ENCODE data around the gene DVL1. TPM values are rescaled to one million over a fixed set of nuclear protein-coding genes. Genes with fewer than 3 reads are reported as not detected.

Gene DVL1
- total RNA-seq, 6 experiments from 2014 or later: 73.8 to 96.6 (median 74.5) TPM

DNA sequence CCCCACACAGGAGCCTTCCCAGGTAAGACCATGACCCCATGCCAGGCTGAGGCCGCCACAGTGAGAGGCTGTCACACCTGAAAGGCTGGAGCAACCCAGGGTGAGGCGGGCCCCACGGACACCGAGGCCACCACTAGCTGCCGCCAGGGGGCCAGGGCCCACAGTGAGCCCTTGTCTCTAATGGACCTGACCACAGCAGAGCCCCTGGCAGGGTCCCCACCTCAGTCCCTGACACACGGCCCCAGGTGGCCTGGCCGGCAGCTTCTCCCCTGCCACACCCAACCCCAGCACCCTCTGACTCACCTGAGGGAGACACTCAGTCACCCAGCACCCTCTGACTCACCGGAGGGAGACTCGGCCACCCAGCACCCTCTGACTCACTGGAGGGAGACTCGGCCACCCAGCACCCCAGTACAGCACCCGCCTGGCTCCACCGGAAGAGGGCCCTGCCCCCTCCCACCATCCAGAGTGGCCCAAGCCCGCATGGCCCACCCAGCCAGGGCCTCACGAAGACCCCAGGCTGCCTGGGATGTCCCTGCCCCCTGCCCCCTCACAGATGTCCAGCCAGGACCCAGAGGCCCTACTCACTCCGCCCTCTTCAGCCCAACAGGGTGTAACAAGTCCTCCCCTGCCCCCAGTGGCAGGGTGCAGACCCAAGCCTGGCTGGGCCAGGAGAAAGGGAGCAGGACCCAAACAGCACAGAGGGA lies 4.4 kb downstream of the DVL1 start:
- H3K27ac Mint-ChIP-seq: peak overlapping the region; percentile 89
- peak overlapping the region; percentile 64 for H3K4me3 Mint-ChIP-seq
- peaks cover 29% of the 10 kb centered on the region for H3K4me1 Mint-ChIP-seq (ENCODE audit: low read depth)
- no peaks in the 10 kb centered on the region for H3K9me3 Mint-ChIP-seq
- peak; percentile 87 for DNase-seq
- TF ChIP-seq, protein P1, sequence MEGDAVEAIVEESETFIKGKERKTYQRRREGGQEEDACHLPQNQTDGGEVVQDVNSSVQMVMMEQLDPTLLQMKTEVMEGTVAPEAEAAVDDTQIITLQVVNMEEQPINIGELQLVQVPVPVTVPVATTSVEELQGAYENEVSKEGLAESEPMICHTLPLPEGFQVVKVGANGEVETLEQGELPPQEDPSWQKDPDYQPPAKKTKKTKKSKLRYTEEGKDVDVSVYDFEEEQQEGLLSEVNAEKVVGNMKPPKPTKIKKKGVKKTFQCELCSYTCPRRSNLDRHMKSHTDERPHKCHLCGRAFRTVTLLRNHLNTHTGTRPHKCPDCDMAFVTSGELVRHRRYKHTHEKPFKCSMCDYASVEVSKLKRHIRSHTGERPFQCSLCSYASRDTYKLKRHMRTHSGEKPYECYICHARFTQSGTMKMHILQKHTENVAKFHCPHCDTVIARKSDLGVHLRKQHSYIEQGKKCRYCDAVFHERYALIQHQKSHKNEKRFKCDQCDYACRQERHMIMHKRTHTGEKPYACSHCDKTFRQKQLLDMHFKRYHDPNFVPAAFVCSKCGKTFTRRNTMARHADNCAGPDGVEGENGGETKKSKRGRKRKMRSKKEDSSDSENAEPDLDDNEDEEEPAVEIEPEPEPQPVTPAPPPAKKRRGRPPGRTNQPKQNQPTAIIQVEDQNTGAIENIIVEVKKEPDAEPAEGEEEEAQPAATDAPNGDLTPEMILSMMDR (IDR thresholded peaks at IDR 0.05): peak; percentile 74
- peaks cover 7% of the 10 kb centered on the region for H3K27me3 Mint-ChIP-seq (ENCODE audit: insufficient read depth)
- peaks cover 11% of the 10 kb centered on the region for H3K36me3 Mint-ChIP-seq (ENCODE audit: low read depth)

DNA sequence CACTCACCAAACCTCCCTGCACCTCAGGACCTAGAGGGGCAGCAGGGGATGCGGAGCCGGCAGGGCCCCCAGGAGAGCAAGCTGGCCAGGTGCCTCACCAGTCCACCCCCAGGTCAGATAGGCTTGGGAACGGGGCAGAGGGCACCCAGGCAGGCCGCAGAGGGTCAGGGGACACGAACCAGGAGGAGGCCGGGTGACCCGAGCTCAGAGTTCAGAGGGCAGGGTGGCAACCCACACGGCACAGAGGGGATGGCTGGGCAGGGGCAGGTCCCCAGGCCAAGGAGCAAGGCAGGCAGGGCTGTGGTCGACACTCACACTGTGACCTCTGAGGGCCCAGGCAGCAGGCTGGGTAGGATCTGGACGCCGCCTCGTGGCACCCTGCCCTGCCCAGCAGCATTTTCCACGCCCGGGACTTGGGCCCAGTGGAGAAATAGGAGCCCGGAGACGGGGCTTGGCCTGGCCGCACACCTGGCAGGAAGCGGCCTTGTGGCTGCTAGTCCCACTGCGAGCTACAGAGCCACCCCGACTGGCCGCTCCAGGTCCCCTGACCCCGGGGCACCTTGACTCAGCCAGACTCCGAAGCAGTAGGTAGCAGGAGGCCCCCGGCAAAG lies 5.3 kb downstream of the DVL1 start:
- TF ChIP-seq, protein P1 (IDR thresholded peaks at IDR 0.05): no peak
- no peak for DNase-seq
- Mint-ChIP-seq H3K27ac (peak overlapping the region; percentile 61), H3K36me3 (ENCODE audit: low read depth) (peaks cover 11% of the 10 kb centered on the region), H3K27me3 (ENCODE audit: insufficient read depth) (peaks cover 7% of the 10 kb centered on the region), H3K4me3 (no peak overlapping the region), H3K4me1 (ENCODE audit: low read depth) (peaks cover 29% of the 10 kb centered on the region), H3K9me3 (no peaks in the 10 kb centered on the region)

DNA sequence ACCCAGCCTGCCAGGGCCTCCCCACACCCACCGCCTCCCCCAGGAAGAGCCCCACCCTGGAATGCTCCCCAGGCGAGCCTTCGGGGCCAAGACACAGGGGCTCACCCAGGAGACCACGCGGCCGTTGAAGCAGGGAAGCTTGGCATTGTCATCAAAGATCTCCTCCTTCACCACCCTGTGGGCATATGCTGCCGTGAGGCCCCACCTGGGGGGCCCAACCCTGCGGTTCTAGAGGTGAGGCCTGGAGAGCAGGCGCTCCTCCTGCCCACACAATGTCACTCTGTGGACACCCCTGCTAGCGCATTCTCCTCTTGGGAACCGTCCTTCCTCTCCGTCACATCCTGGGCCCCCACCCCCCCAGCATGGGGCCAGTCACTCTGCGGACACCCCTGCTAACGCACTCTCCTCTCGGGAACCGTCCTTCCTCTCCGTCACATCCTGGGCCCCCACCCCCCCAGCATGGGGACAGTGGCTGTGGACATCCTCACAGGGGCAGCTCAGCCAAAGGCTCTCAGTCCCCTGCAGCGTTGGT lies 6.6 kb downstream of the DVL1 start:
- Mint-ChIP-seq H3K9me3 (no peaks in the 10 kb centered on the region), H3K27me3 (ENCODE audit: insufficient read depth) (peaks cover 5% of the 10 kb centered on the region), H3K27ac (no peak overlapping the region), H3K36me3 (ENCODE audit: low read depth) (peaks cover 11% of the 10 kb centered on the region), H3K4me3 (no peak overlapping the region), H3K4me1 (ENCODE audit: low read depth) (peaks cover 27% of the 10 kb centered on the region)
- TF ChIP-seq, protein P1 (IDR thresholded peaks at IDR 0.05): no peak
- DNase-seq: no peak

DNA sequence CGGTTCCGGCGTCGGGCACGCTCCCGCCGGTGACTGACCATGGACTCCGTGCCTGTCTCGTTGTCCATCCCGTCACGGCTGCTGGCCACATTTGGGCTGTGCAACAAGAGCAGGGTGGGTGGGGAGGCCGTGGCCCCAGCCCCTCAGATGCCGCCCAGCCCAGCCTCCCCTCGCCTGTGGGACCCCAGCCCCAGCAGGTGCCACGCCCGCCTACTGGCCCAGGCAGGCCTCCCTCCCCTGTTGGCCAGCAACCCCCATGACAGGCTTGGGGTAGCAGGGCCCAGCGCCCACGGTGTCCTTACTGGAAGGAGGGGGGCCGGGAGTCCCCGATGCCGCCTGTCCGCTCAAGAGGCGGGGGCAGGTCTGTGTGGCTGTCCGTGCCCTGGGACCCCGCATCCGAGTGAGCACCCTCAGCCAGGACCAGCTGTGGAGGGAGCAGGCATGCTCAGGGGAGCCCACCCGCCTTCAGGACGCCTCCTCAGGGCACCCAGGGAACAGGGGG lies 7.1 kb downstream of the DVL1 start:
- H3K9me3 Mint-ChIP-seq: no peaks in the 10 kb centered on the region
- H3K4me1 Mint-ChIP-seq (ENCODE audit: low read depth): peaks cover 22% of the 10 kb centered on the region
- DNase-seq: no peak
- peaks cover 11% of the 10 kb centered on the region for H3K36me3 Mint-ChIP-seq (ENCODE audit: low read depth)
- H3K4me3 Mint-ChIP-seq: no peak overlapping the region
- no peak overlapping the region for H3K27ac Mint-ChIP-seq
- TF ChIP-seq, protein P1 (IDR thresholded peaks at IDR 0.05): no peak
- peaks cover 3% of the 10 kb centered on the region for H3K27me3 Mint-ChIP-seq (ENCODE audit: insufficient read depth)

DNA sequence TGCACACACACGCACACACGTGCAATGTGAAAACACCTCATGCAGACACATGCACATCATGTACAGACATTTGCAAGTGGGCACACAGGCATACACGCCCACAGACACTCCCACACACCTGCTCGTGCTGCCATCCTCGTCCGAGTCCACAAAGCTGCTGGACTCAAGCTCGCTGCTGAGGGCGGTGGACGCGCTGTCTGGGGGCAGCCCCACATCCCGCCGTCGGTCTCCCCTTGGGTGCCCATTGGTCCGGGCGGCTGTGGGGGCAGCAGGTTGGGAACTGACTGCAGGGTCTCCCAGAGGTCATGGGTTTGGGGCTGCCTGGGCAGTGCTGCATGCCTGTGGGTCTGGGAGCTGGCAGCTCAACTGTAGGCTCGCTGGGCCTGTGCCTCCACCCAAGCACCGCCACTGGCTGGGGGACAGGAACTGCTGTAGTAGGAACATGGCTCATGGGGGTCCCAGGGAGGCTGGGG lies 7.6 kb downstream of the DVL1 start:
- peaks cover 11% of the 10 kb centered on the region for H3K36me3 Mint-ChIP-seq (ENCODE audit: low read depth)

More for the DNA sequence above, 7.6 kb downstream of the DVL1 start:
- no peak overlapping the region for H3K27ac Mint-ChIP-seq
- TF ChIP-seq, protein P1 (IDR thresholded peaks at IDR 0.05): no peak
- peaks cover 3% of the 10 kb centered on the region for H3K27me3 Mint-ChIP-seq (ENCODE audit: insufficient read depth)
- no peak for DNase-seq
- H3K4me3 Mint-ChIP-seq: no peak overlapping the region
- peaks cover 17% of the 10 kb centered on the region for H3K4me1 Mint-ChIP-seq (ENCODE audit: low read depth)
- H3K9me3 Mint-ChIP-seq: no peaks in the 10 kb centered on the region
